ENCODE results near the gene CNIH3.

Gene CNIH3

GRCh38 chr1:224594851-224595250, 21.3 kb upstream of the CNIH3 start:
- TF ChIP-seq, protein P1, sequence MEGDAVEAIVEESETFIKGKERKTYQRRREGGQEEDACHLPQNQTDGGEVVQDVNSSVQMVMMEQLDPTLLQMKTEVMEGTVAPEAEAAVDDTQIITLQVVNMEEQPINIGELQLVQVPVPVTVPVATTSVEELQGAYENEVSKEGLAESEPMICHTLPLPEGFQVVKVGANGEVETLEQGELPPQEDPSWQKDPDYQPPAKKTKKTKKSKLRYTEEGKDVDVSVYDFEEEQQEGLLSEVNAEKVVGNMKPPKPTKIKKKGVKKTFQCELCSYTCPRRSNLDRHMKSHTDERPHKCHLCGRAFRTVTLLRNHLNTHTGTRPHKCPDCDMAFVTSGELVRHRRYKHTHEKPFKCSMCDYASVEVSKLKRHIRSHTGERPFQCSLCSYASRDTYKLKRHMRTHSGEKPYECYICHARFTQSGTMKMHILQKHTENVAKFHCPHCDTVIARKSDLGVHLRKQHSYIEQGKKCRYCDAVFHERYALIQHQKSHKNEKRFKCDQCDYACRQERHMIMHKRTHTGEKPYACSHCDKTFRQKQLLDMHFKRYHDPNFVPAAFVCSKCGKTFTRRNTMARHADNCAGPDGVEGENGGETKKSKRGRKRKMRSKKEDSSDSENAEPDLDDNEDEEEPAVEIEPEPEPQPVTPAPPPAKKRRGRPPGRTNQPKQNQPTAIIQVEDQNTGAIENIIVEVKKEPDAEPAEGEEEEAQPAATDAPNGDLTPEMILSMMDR (IDR thresholded peaks at IDR 0.05; ENCODE audit: extremely low read depth, missing control alignments): no peak
- DNase-seq (ENCODE audit: low spot score): no peak

GRCh38 chr1:224605482-224606181, 10.5 kb upstream of the CNIH3 start:
- TF ChIP-seq, protein P1 (IDR thresholded peaks at IDR 0.05; ENCODE audit: extremely low read depth, missing control alignments): no peak
- DNase-seq (ENCODE audit: low spot score): no peak

- DNase-seq (ENCODE audit: low spot score): no peak
- TF ChIP-seq, protein P1 (IDR thresholded peaks at IDR 0.05; ENCODE audit: extremely low read depth, missing control alignments): no peak
Observed at GRCh38 chr1:224607188-224608148, 8.6 kb upstream of the CNIH3 start.

DNA sequence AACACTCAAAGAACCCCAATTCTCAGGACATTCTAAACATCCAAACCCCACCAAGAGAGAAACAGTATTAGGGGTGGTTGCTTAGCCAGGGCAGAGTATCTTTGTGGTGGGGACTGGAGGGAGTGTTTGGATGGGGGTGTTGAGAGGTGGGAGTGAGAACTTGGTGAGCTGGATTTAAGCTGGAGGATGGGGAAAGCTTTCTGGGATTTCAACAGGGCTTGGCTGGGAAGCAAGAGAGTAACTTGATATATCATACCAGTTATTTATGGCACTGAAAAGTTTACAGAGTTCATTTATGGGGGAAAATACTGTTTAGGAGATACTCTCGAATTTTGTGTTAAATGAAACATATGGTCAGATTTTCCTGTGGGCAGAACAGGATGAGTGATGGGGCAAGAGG, 6.8 kb upstream of the CNIH3 start:
- no peak for DNase-seq (ENCODE audit: low spot score)
- TF ChIP-seq, protein P1 (IDR thresholded peaks at IDR 0.05; ENCODE audit: extremely low read depth, missing control alignments): no peak

DNA sequence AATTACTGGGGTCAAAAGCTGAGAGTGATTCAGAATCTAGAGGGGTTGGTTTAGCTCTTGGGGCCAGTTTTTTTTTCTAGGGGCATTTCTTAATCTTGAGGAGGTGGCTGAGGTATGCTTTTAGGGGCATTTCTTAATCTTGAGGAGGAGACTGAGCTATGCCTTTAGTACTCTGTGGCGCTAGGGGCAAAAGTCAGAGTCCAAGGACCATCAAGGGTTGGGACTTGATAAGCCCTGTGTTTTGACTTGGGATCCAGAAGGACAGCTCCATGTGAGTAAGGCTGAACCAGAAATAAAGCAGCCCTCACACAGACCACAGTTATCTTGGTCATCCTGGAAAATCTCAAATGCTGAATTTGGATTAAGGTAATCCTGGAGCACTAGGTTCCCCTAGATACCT, 3.9 kb upstream of the CNIH3 start:
- no peak for DNase-seq (ENCODE audit: low spot score)
- TF ChIP-seq, protein P1 (IDR thresholded peaks at IDR 0.05; ENCODE audit: extremely low read depth, missing control alignments): no peak

DNA sequence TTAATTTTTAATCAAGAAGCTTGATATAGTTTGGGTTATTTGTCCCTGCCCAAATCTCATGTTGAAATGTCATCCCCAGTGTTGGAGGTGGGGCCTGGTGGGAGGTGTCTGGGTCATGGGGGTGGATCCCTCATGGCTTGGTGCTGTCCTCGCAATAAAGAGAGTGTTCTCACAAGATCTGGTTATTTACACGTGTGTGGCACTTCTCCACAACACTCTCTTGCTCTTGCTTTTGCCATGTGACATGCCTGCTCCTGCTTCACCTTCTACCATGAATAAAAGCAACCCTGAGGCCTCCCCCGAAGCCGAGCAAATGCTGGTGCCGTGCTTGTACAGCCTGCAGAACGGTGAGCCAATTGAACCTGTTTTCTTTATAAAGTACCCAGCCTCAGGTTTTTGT, 2.6 kb upstream of the CNIH3 start:
- TF ChIP-seq, protein P1 (IDR thresholded peaks at IDR 0.05; ENCODE audit: extremely low read depth, missing control alignments): no peak
- no peak for DNase-seq (ENCODE audit: low spot score)

Data from GM20000 (cell line).